KMS-11 (cell line): ENCODE data around the gene KICS2.

Experiments
- H2AFZ ChIP-seq: fragments of 200-600 bp; sonication (generic); 2 replicates; pipeline ENCODE4 v1.6.1; 2016; ENCODE audit warnings: antibody characterized with exemption, mixed run types, low read depth
- H3K27ac ChIP-seq: fragments of 200-600 bp; sonication (generic); 2 replicates; pipeline ENCODE4 v1.6.1; 2016; ENCODE audit warnings: mild to moderate bottlenecking, mixed run types
- H3K27me3 ChIP-seq: fragments of 200-600 bp; sonication (generic); 2 replicates; pipeline ENCODE4 v1.6.1; 2017; ENCODE audit warnings: mild to moderate bottlenecking, low read depth, mixed run types, moderate library complexity; ENCODE audit not compliant: insufficient read depth
- H3K36me3 ChIP-seq: fragments of 200-600 bp; sonication (generic); 2 replicates; pipeline ENCODE4 v1.6.1; 2017; ENCODE audit warnings: mild to moderate bottlenecking, mixed run types; ENCODE audit not compliant: insufficient read depth
- H3K4me1 ChIP-seq: fragments of 200-600 bp; sonication (generic); 2 replicates; pipeline ENCODE4 v1.6.1; 2016; ENCODE audit warnings: mild to moderate bottlenecking, low read depth, mixed run types; ENCODE audit not compliant: poor library complexity, severe bottlenecking
- H3K4me2 ChIP-seq: fragments of 200-600 bp; sonication (generic); 2 replicates; pipeline ENCODE4 v1.7.0; 2016; ENCODE audit warnings: mild to moderate bottlenecking, mixed run types
- H3K4me3 ChIP-seq: fragments of 200-600 bp; sonication (generic); IDR thresholded peaks from 2 replicates; pipeline ENCODE4 v1.6.1; 2017; ENCODE audit warnings: low read depth, low read length, mixed read lengths; ENCODE audit not compliant: insufficient read depth
- H3K79me2 ChIP-seq: fragments of 200-600 bp; sonication (generic); 2 replicates; pipeline ENCODE4 v1.6.1; 2016; ENCODE audit warnings: low read depth, mixed run types; ENCODE audit not compliant: insufficient read depth
- H3K9ac ChIP-seq: fragments of 200-600 bp; sonication (generic); 2 replicates; pipeline ENCODE4 v1.6.1; 2016; ENCODE audit warnings: mild to moderate bottlenecking, mixed run types
- H4K20me1 ChIP-seq: fragments of 200-600 bp; sonication (generic); 2 replicates; pipeline ENCODE4 v1.6.1; 2016; ENCODE audit warnings: mild to moderate bottlenecking, mixed run types; ENCODE audit not compliant: insufficient read depth
- TF ChIP-seq, protein P1 (sequence below): fragments of 200-600 bp; sonication (generic); conservative IDR thresholded peaks from 2 replicates; pipeline ENCODE4 v1.6.1; 2017; ENCODE audit warnings: low read depth, mild to moderate bottlenecking, antibody characterized with exemption, low read length, moderate library complexity, mixed read lengths

Gene KICS2

DNA sequence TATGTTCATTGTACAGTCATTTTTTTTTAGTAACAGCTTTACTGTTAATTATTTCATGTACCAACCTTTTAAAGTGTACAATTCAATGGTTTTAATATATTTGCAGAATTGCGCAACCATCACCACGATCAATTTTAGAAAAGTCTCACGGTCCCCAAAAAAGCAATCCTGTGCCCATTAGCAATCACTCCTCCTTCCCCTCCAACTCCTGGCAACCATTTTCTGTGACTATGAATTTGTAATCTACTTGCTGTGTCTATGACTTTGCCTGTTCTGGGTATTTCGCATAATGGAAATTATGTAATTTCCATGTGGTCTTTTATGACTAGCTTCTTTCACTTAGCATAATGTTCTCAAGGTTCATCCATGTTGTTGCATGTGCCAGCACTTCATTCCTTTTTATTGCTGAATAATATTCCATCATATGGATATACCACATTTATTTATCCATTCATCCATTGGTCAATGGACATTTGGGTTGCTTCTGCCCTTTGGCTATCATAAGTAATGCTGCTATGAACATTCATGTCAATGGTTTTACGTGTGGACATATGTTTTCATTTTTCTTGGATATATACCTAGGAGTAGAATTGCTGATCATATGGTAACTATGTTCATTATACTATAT is 9.9 kb downstream of the KICS2 start:
- no peak overlapping the region for H3K4me3 ChIP-seq
- H3K36me3 ChIP-seq, result no peaks in the 10 kb centered on the region
- no peaks in the 10 kb centered on the region for H3K27me3 ChIP-seq
- no peak overlapping the region for H3K27ac ChIP-seq
- no peaks in the 10 kb centered on the region for H4K20me1 ChIP-seq
- H2AFZ ChIP-seq, result no peak overlapping the region
- H3K9ac ChIP-seq, result no peak overlapping the region
- H3K4me2 ChIP-seq, result no peak overlapping the region
- H3K79me2 ChIP-seq, result no peaks in the 10 kb centered on the region
- H3K4me1 ChIP-seq, result peaks cover 10% of the 10 kb centered on the region
- TF ChIP-seq, protein P1, sequence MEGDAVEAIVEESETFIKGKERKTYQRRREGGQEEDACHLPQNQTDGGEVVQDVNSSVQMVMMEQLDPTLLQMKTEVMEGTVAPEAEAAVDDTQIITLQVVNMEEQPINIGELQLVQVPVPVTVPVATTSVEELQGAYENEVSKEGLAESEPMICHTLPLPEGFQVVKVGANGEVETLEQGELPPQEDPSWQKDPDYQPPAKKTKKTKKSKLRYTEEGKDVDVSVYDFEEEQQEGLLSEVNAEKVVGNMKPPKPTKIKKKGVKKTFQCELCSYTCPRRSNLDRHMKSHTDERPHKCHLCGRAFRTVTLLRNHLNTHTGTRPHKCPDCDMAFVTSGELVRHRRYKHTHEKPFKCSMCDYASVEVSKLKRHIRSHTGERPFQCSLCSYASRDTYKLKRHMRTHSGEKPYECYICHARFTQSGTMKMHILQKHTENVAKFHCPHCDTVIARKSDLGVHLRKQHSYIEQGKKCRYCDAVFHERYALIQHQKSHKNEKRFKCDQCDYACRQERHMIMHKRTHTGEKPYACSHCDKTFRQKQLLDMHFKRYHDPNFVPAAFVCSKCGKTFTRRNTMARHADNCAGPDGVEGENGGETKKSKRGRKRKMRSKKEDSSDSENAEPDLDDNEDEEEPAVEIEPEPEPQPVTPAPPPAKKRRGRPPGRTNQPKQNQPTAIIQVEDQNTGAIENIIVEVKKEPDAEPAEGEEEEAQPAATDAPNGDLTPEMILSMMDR, result no peak

DNA sequence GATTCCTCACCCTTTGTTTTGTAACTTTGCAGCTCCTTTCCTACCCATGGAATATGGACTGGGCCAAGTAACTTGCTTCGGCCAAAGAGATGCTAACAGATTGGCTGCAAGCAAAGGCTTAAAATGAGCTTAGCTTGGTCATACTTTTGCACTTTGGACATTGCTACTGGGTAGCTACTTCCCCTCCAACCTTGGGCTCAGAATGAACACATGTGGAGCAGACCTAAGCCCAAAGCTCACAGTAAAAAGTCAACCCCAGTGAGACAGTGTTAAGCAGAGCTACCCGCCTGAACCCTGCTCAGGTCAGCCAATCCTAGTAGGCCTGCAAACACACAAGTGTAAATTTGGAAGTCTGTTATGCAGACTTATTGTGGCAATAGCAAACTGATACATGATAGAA is 14.6 kb downstream of the KICS2 start:
- Histone ChIP-seq H4K20me1 (no peaks in the 10 kb centered on the region), H2AFZ (no peak overlapping the region), H3K4me1 (no peaks in the 10 kb centered on the region), H3K27ac (no peak overlapping the region), H3K4me3 (no peak overlapping the region), H3K9ac (no peak overlapping the region), H3K27me3 (no peaks in the 10 kb centered on the region), H3K4me2 (no peak overlapping the region), H3K36me3 (no peaks in the 10 kb centered on the region), H3K79me2 (no peaks in the 10 kb centered on the region)
- TF ChIP-seq, protein P1, result no peak

DNA sequence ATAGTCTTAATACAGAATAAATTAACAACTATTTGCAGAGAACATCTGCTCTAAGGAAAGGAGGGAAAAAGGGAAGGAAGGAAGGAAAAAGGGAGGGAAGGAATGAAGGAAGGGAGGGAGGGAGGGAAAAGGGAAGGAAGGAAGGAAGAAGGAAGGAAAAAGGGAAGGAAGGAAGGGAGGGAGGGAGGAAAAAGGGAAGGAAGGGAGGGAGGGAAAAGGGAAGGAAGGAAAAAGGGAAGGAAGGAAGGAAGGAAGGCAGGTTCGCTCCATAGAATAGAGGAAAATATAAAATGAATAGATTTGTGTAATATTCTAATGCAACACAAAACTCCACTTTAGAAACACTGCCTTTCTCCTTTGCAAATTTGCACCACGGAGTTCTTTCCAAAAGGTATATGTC is 16.6 kb downstream of the KICS2 start:
- H3K9ac ChIP-seq, result no peak overlapping the region
- H3K27ac ChIP-seq, result no peak overlapping the region
- no peak overlapping the region for H2AFZ ChIP-seq
- TF ChIP-seq, protein P1, result no peak
- no peaks in the 10 kb centered on the region for H4K20me1 ChIP-seq
- H3K4me2 ChIP-seq, result no peak overlapping the region
- no peaks in the 10 kb centered on the region for H3K79me2 ChIP-seq
- H3K4me3 ChIP-seq, result no peak overlapping the region
- H3K36me3 ChIP-seq, result no peaks in the 10 kb centered on the region
- H3K4me1 ChIP-seq, result no peaks in the 10 kb centered on the region
- H3K27me3 ChIP-seq, result no peaks in the 10 kb centered on the region

DNA sequence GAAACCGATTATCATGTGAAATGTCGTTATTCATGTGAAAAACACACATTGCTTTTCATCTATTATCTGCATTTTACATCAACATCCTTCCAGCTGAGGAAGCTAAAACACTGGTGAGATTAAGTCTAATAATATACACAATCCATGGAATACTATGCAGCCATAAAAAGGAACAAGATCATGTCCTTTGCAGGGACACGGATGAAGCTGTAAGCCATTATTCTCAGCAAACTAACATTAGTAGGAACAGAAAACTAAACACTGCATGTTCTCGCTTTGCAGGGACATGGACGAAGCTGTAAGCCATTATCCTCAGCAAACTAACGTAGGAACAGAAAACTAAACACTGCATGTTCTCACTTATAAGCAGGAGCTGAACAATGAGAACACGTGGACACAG is 18.3 kb downstream of the KICS2 start:
- Histone ChIP-seq H3K27ac (no peak overlapping the region), H2AFZ (no peak overlapping the region), H3K4me3 (no peak overlapping the region)

More for the DNA sequence above, 18.3 kb downstream of the KICS2 start:
- no peaks in the 10 kb centered on the region for H3K27me3 ChIP-seq
- no peaks in the 10 kb centered on the region for H3K36me3 ChIP-seq
- TF ChIP-seq, protein P1, result no peak
- no peaks in the 10 kb centered on the region for H3K79me2 ChIP-seq
- H4K20me1 ChIP-seq, result no peaks in the 10 kb centered on the region
- no peaks in the 10 kb centered on the region for H3K4me1 ChIP-seq
- no peak overlapping the region for H3K4me2 ChIP-seq
- H3K9ac ChIP-seq, result no peak overlapping the region
